SH-SY5Y (cell line): Measurements from ENCODE around the gene WWP2.

Source experiments
- GATA2 ChIP-seq: IDR thresholded peaks from 2 replicates; pipeline ENCODE4 v1.6.1; 2011; ENCODE audit warnings: mild to moderate bottlenecking, low read depth, low read length
- GATA3 ChIP-seq: IDR thresholded peaks from 2 replicates; pipeline ENCODE4 v1.6.1; 2011; ENCODE audit warnings: low read depth, mild to moderate bottlenecking, low read length, moderate library complexity

WWP2 gene

GRCh38 chr16:69833357-69834282 lies 71.5 kb downstream of the WWP2 start:
- no peak for TF ChIP-seq GATA3
- no peak for TF ChIP-seq GATA2

DNA sequence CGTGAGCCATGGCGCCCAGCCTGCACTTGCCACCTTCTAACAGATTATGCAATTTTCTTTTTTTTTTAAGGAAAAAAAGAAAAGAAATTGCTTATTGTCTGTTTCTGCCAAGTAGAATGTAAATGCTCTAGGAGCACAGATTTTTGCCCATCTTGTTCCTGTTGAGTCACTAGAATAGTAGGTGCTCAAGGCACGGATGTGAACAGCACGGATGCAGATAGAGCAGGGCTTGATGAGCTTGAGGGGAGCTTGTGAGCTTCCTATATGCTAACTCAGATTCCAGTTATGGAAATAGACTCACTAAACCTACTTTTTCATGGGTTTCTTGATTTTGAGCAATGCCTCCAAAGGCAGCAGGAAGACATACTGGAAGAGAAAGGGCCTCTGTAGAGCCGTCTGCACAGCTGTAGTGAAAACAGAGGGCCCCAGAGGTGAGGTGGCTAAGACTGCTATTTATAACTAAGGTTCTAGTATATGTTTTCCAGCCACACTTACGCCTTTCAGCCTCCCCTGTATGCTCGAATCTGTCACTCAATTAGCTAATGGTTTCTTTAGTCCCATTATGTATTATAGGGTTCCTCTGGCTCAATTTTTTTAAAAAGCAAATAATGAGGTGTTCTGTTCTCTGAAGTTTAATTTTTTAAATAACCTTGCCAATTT lies 72.8 kb downstream of the WWP2 start:
- no peak for TF ChIP-seq GATA2
- TF ChIP-seq GATA3, result no peak

GRCh38 chr16:69836257-69836656 lies 74.1 kb downstream of the WWP2 start:
- TF ChIP-seq GATA3 (no peak), GATA2 (no peak)

DNA sequence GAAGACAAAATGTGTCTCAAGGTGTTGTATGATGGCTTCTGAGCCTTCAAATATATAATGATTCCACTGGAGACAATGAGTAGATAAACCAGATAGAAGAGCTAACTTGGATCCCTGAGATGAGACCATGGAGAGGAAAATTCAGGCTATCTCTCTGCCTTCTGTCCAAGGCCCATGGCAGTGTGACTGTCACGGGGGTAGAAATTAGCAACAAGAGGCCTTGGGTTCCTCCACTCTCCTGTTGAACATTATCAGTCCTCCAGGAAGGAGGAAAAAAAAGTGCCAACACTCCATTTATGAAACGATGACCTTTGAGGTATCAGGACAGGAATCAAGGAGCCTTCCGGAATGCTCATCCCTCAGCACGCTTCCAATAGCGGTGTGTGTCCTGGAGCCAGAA lies 75.2 kb downstream of the WWP2 start:
- TF ChIP-seq GATA3 (no peak), GATA2 (no peak)

GRCh38 chr16:69838489-69838888 lies 76.4 kb downstream of the WWP2 start:
- TF ChIP-seq GATA3, result no peak
- TF ChIP-seq GATA2, result no peak

- TF ChIP-seq GATA2 (no peak), GATA3 (no peak)
Observed at GRCh38 chr16:69839240-69839688, 77.1 kb downstream of the WWP2 start.

DNA sequence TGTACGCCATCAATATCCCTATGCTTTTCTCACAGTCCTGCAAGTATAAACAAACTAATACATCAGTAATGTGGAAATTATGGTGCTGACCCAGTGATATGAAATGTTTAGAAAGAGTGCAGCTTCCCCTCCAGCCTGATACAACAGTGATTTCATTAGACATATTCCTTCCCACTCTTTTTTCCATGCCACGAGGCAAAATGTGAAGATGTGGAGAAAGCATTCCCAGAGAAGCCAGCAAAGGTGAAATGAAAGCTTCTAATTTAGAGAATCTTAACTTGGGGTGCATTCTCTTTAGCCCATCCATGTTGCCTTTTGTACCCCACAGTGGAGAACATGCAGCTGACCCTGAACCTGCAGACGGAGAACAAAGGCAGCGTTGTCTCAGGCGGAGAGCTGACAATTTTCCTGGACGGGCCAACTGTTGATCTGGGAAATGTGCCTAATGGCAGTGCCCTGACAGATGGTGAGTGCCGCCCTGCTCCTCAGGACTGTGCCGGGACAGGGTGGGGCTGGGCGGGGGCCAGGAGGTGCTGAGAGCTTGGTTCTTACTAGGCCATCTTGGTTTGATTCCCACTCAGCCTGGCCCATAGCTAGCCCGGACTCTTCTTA lies 77.8 kb downstream of the WWP2 start:
- TF ChIP-seq GATA3, result no peak
- TF ChIP-seq GATA2, result no peak

DNA sequence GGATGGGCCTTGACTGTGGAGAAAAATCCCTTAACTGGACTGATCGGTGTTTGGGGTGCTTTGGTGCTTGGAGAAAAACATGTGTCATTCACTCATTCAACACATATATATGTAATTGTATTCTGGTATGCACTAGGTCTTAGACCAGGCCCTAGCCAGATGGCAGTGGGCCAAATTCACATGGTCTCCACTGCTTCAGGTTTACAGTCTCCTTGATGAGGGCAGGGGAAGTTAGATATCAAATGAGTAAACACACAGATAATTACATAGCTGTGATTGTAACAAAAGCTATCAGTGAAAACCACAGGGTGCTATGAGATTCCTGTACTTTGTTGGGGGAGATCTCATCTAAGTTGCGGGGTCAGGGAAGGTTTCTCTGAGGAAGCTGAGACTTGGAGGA lies 78.8 kb downstream of the WWP2 start:
- TF ChIP-seq GATA3 (no peak), GATA2 (no peak)

DNA sequence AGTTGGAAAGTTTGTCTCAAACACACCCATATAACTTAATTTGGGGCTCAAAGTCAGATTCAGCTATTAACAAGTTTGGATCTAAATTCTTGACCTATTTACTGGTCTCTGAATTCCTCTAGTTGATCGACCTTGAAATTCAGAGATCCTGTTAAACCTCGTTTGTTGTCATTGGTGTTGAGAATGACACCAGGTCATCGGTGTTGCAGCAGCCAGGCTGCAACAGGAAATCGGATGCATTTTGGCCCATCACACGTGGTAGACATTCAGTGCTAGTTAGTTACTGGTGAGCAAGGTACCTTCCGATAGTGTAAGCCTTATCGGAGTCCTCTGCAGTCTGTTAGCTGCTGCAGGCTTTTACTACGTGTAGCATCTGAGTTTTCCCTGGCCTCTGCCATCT lies 82.3 kb downstream of the WWP2 start:
- TF ChIP-seq GATA2, result no peak
- TF ChIP-seq GATA3, result no peak

DNA sequence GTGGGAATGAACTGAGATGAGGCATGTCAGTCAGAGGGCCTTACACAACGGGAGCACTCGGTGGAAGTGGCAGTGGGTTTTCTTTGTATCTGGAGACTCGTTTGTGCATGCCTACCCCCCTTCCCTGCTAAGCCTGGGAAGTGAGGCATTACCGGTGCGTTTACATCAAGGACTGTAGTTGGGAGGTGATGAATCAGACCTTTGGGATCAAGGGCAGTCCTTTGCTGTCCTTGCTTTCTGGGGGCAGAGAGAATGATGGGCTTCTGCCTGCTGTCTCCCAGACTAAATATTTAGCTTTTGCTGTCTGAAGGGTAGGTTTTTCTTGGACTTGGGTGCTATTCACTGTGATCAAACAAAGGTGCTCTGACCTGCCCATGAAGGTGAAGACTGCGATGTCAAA lies 83.0 kb downstream of the WWP2 start:
- TF ChIP-seq GATA3 (no peak), GATA2 (no peak)

- TF ChIP-seq GATA3, result no peak
- TF ChIP-seq GATA2, result no peak
Observed at GRCh38 chr16:69847643-69848042, 85.5 kb downstream of the WWP2 start.

- TF ChIP-seq GATA2 (no peak), GATA3 (no peak)
Observed at GRCh38 chr16:69848637-69849545, 86.8 kb downstream of the WWP2 start.

DNA sequence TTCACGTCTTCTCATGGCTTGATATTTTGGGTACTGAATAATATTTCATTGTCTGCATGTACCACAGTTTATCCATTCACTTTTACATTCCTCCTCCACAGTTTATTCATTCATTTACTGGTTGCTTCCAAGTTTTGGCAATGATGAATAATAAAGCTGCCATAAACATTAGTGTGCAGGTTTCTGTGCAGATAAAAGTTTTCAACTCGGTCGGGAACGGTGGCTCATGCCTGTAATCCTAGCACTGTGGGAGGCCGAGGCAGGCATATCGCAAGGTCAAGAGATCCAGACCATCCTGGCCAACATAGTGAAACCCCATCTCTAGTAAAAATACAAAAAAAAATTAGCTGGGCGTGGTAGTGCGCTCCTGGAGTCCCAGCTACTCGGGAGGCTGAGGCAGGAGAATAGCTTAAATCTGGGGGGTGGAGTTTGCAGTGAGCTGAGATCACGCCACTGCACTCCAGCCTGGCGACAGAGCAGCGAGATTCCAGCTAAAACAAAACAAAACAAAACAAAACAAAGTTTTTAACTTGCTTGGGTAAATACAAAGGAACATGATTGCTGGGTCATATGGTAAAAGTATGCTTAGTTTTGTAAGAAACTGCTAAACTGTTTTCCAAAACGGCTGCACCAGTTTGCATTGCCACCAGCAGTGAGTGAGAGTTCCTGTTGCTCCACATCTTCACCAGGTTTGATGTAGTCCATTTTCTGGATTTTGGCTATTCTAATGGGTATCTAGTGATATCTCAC lies 89.5 kb downstream of the WWP2 start:
- no peak for TF ChIP-seq GATA3
- no peak for TF ChIP-seq GATA2
